Measurements from ENCODE around the gene GCLC. TPM values are rescaled to one million over a fixed set of nuclear protein-coding genes. Genes with fewer than 3 reads are reported as not detected.
"Not testable (repeated sequence)": the region's sequence is repeated elsewhere in the genome, so short reads cannot be mapped to it uniquely, and the experiment has no call there.

Gene GCLC
- total and polyA plus RNA-seq, 5 donors from 2014 or later = 8.0 to 19.9 (median 9.6) TPM

- Histone ChIP-seq H3K4me1 (ENCODE audit: control insufficient read depth, insufficient read depth, low read length, poor library complexity, severe bottlenecking) (peaks cover 7% of the 10 kb centered on the region), H3K4me3 (ENCODE audit: low read depth, low read length) (peak overlapping the region; percentile 27), H3K36me3 (ENCODE audit: control insufficient read depth, insufficient read depth, low read length) (no peaks in the 10 kb centered on the region), H3K9me3 (ENCODE audit: control insufficient read depth in 2 of 2, low read length in 2 of 2) (no peaks in the 10 kb centered on the region), H3K27me3 (ENCODE audit: control insufficient read depth, insufficient read depth, low read length) (peaks cover 14% of the 10 kb centered on the region), H3K27ac (ENCODE audit: insufficient read depth, low read length, poor library complexity, severe bottlenecking) (no peak overlapping the region)
- Mint-ChIP-seq H3K4me3 (no peak overlapping the region), H3K27me3 (peaks cover 30% of the 10 kb centered on the region), H3K27ac (no peak overlapping the region), H3K9me3 (peaks cover 0 to 1% (median 0%) of the 10 kb centered on the region in 7 donors), H3K4me1 (peaks cover 9 to 25% (median 18%) of the 10 kb centered on the region in 4 donors), H3K36me3 (no peaks in the 10 kb centered on the region)
- ATAC-seq (ENCODE audit: low read depth in 2 of 2) = peak; percentile 53 to 72
- DNase-seq = peak; percentile 58 to 82 (median 75)
Observed at GRCh38 chr6:53484476-53485280, 60.2 kb downstream of the GCLC start.

- Mint-ChIP-seq H3K27me3 (peaks cover 27% of the 10 kb centered on the region), H3K36me3 (no peaks in the 10 kb centered on the region), H3K4me1 (peaks cover 9 to 25% (median 18%) of the 10 kb centered on the region in 4 donors), H3K27ac (peak overlapping the region in 2 of 3 donors; percentile 3 to 40), H3K4me3 (no peak overlapping the region), H3K9me3 (peaks cover 0 to 1% (median 0%) of the 10 kb centered on the region in 7 donors)
- ATAC-seq (ENCODE audit: low read depth in 2 of 2) (peak in 1 of 2 donors; percentile 43), DNase-seq (peak in 2 of 3 donors; percentile 6 to 59)
- Histone ChIP-seq H3K27me3 (ENCODE audit: control insufficient read depth, insufficient read depth, low read length) (peaks cover 14% of the 10 kb centered on the region), H3K36me3 (ENCODE audit: control insufficient read depth, insufficient read depth, low read length) (no peaks in the 10 kb centered on the region), H3K9me3 (ENCODE audit: control insufficient read depth in 2 of 2, low read length in 2 of 2) (no peaks in the 10 kb centered on the region), H3K4me1 (ENCODE audit: control insufficient read depth, insufficient read depth, low read length, poor library complexity, severe bottlenecking) (peaks cover 7% of the 10 kb centered on the region), H3K4me3 (ENCODE audit: low read depth, low read length) (no peak overlapping the region), H3K27ac (ENCODE audit: insufficient read depth, low read length, poor library complexity, severe bottlenecking) (no peak overlapping the region)
Observed at GRCh38 chr6:53483423-53484353, 61.2 kb downstream of the GCLC start.

GRCh38 chr6:53481323-53481722, 63.6 kb downstream of the GCLC start:
- Mint-ChIP-seq H3K27ac (peak overlapping the region; percentile 3 to 62 (median 3)), H3K27me3 (peaks cover 8% of the 10 kb centered on the region)
- peak in 1 of 3 donors; percentile 43 for DNase-seq

GRCh38 chr6:53480774-53481173, 64.1 kb downstream of the GCLC start:
- not testable (repeated sequence) for H3K4me3 ChIP-seq (ENCODE audit: low read depth, low read length); H3K36me3 ChIP-seq (ENCODE audit: control insufficient read depth, insufficient read depth, low read length); H3K27me3 Mint-ChIP-seq; H3K9me3 ChIP-seq (ENCODE audit: control insufficient read depth in 2 of 2, low read length in 2 of 2); DNase-seq; H3K27me3 ChIP-seq (ENCODE audit: control insufficient read depth, insufficient read depth, low read length); H3K4me1 ChIP-seq (ENCODE audit: control insufficient read depth, insufficient read depth, low read length, poor library complexity, severe bottlenecking); H3K36me3 Mint-ChIP-seq; H3K27ac ChIP-seq (ENCODE audit: insufficient read depth, low read length, poor library complexity, severe bottlenecking); ATAC-seq (ENCODE audit: low read depth in 2 of 2); H3K9me3 Mint-ChIP-seq
- peak overlapping the region in 1 of 3 donors; percentile 3 for H3K27ac Mint-ChIP-seq
- peak overlapping the region in 2 of 4 donors; percentile 31 to 42 for H3K4me3 Mint-ChIP-seq
- H3K4me1 Mint-ChIP-seq = peaks cover 9 to 25% (median 18%) of the 10 kb centered on the region in 4 donors

More at GRCh38 chr6:53481323-53481722, 63.6 kb downstream of the GCLC start:
- peaks cover 0 to 1% (median 0%) of the 10 kb centered on the region in 7 donors for H3K9me3 Mint-ChIP-seq
- no peak for ATAC-seq (ENCODE audit: low read depth in 2 of 2)
- H3K4me1 ChIP-seq (ENCODE audit: control insufficient read depth, insufficient read depth, low read length, poor library complexity, severe bottlenecking) = peaks cover 7% of the 10 kb centered on the region
- peaks cover 6% of the 10 kb centered on the region for H3K27me3 ChIP-seq (ENCODE audit: control insufficient read depth, insufficient read depth, low read length)
- H3K4me3 ChIP-seq (ENCODE audit: low read depth, low read length) = peak overlapping the region; percentile 10
- H3K4me3 Mint-ChIP-seq = peak overlapping the region in 3 of 4 donors; percentile 3 to 42 (median 31)
- no peaks in the 10 kb centered on the region for H3K36me3 Mint-ChIP-seq
- H3K27ac ChIP-seq (ENCODE audit: insufficient read depth, low read length, poor library complexity, severe bottlenecking) = no peak overlapping the region
- H3K4me1 Mint-ChIP-seq = peaks cover 9 to 25% (median 18%) of the 10 kb centered on the region in 4 donors
- no peaks in the 10 kb centered on the region for H3K9me3 ChIP-seq (ENCODE audit: control insufficient read depth in 2 of 2, low read length in 2 of 2)
- no peaks in the 10 kb centered on the region for H3K36me3 ChIP-seq (ENCODE audit: control insufficient read depth, insufficient read depth, low read length)

- peaks cover 7% of the 10 kb centered on the region for H3K4me1 ChIP-seq (ENCODE audit: control insufficient read depth, insufficient read depth, low read length, poor library complexity, severe bottlenecking)
- Mint-ChIP-seq H3K4me3 (no peak overlapping the region), H3K9me3 (peaks cover 0 to 1% (median 0%) of the 10 kb centered on the region in 7 donors), H3K27me3 (peaks cover 3% of the 10 kb centered on the region), H3K36me3 (no peaks in the 10 kb centered on the region), H3K27ac (no peak overlapping the region), H3K4me1 (peaks cover 9 to 25% (median 18%) of the 10 kb centered on the region in 4 donors)
- no peaks in the 10 kb centered on the region for H3K36me3 ChIP-seq (ENCODE audit: control insufficient read depth, insufficient read depth, low read length)
- H3K4me3 ChIP-seq (ENCODE audit: low read depth, low read length) = no peak overlapping the region
- no peaks in the 10 kb centered on the region for H3K9me3 ChIP-seq (ENCODE audit: control insufficient read depth in 2 of 2, low read length in 2 of 2)
- no peak for ATAC-seq (ENCODE audit: low read depth in 2 of 2)
- no peak overlapping the region for H3K27ac ChIP-seq (ENCODE audit: insufficient read depth, low read length, poor library complexity, severe bottlenecking)
- no peaks in the 10 kb centered on the region for H3K27me3 ChIP-seq (ENCODE audit: control insufficient read depth, insufficient read depth, low read length)
- DNase-seq = no peak
Observed at GRCh38 chr6:53479871-53480270, 65.0 kb downstream of the GCLC start.

GRCh38 chr6:53476964-53477363, 67.9 kb downstream of the GCLC start:
- no peak for ATAC-seq (ENCODE audit: low read depth in 2 of 2)
- peaks cover 7 to 15% (median 9%) of the 10 kb centered on the region in 4 donors for H3K4me1 Mint-ChIP-seq
- Histone ChIP-seq H3K36me3 (ENCODE audit: control insufficient read depth, insufficient read depth, low read length) (no peaks in the 10 kb centered on the region), H3K27ac (ENCODE audit: insufficient read depth, low read length, poor library complexity, severe bottlenecking) (no peak overlapping the region), H3K4me3 (ENCODE audit: low read depth, low read length) (no peak overlapping the region), H3K9me3 (ENCODE audit: control insufficient read depth in 2 of 2, low read length in 2 of 2) (no peaks in the 10 kb centered on the region), H3K27me3 (ENCODE audit: control insufficient read depth, insufficient read depth, low read length) (no peaks in the 10 kb centered on the region), H3K4me1 (ENCODE audit: control insufficient read depth, insufficient read depth, low read length, poor library complexity, severe bottlenecking) (peaks cover 3% of the 10 kb centered on the region)
- no peak overlapping the region for H3K27ac Mint-ChIP-seq
- no peaks in the 10 kb centered on the region for H3K27me3 Mint-ChIP-seq
- no peak overlapping the region for H3K4me3 Mint-ChIP-seq
- H3K9me3 Mint-ChIP-seq = peaks cover 0 to 1% (median 0%) of the 10 kb centered on the region in 7 donors
- DNase-seq = no peak
- no peaks in the 10 kb centered on the region for H3K36me3 Mint-ChIP-seq

- Histone ChIP-seq H3K27ac (ENCODE audit: insufficient read depth, low read length, poor library complexity, severe bottlenecking) (no peak overlapping the region), H3K4me3 (ENCODE audit: low read depth, low read length) (no peak overlapping the region), H3K36me3 (ENCODE audit: control insufficient read depth, insufficient read depth, low read length) (no peaks in the 10 kb centered on the region), H3K4me1 (ENCODE audit: control insufficient read depth, insufficient read depth, low read length, poor library complexity, severe bottlenecking) (no peaks in the 10 kb centered on the region), H3K9me3 (ENCODE audit: control insufficient read depth in 2 of 2, low read length in 2 of 2) (no peaks in the 10 kb centered on the region), H3K27me3 (ENCODE audit: control insufficient read depth, insufficient read depth, low read length) (peaks cover 2% of the 10 kb centered on the region)
- Mint-ChIP-seq H3K27me3 (peaks cover 12% of the 10 kb centered on the region), H3K4me3 (no peak overlapping the region), H3K27ac (no peak overlapping the region), H3K4me1 (peaks cover 0 to 4% (median 0%) of the 10 kb centered on the region in 4 donors), H3K9me3 (no peaks in the 10 kb centered on the region), H3K36me3 (no peaks in the 10 kb centered on the region)
- no peak for ATAC-seq (ENCODE audit: low read depth in 2 of 2)
- no peak for DNase-seq
Observed at GRCh38 chr6:53474010-53474409, 70.9 kb downstream of the GCLC start.
